ENCODE data around the gene CUX1. TPM values are rescaled to one million over a fixed set of nuclear protein-coding genes. Genes with fewer than 3 reads are reported as not detected.

Gene CUX1
- total RNA-seq, 4 donors from 2014 or later: 64.1 to 142 (median 111) TPM

- Histone ChIP-seq H3K27me3 (no peaks in the 10 kb centered on the region), H3K4me1 (no peaks in the 10 kb centered on the region), H3K9me3 (no peaks in the 10 kb centered on the region), H3K36me3 (peaks cover 0 to 4% (median 0%) of the 10 kb centered on the region in 3 donors), H3K4me3 (no peak overlapping the region), H3K27ac (no peak overlapping the region)
- TF ChIP-seq POLR2A (IDR thresholded peaks at IDR 0.05): no peak
- TF ChIP-seq CTCF (IDR thresholded peaks at IDR 0.05): no peak
- no peak for DNase-seq
Measured at GRCh38 chr7:102220960-102221800, 403.8 kb downstream of the CUX1 start.

GRCh38 chr7:102221961-102222360, 404.5 kb downstream of the CUX1 start:
- no peak for TF ChIP-seq CTCF (IDR thresholded peaks at IDR 0.05)
- no peak for TF ChIP-seq POLR2A (IDR thresholded peaks at IDR 0.05)
- H3K9me3 ChIP-seq: no peaks in the 10 kb centered on the region
- no peak overlapping the region for H3K27ac ChIP-seq
- H3K27me3 ChIP-seq: no peaks in the 10 kb centered on the region
- H3K36me3 ChIP-seq: peaks cover 0 to 4% (median 0%) of the 10 kb centered on the region in 3 donors
- no peaks in the 10 kb centered on the region for H3K4me1 ChIP-seq
- DNase-seq: no peak
- no peak overlapping the region for H3K4me3 ChIP-seq

GRCh38 chr7:102222445-102222844, 405.0 kb downstream of the CUX1 start:
- H3K27me3 ChIP-seq: no peaks in the 10 kb centered on the region
- no peak for DNase-seq
- no peak overlapping the region for H3K4me3 ChIP-seq
- H3K27ac ChIP-seq: no peak overlapping the region
- H3K36me3 ChIP-seq: peaks cover 0 to 8% (median 0%) of the 10 kb centered on the region in 3 donors
- no peaks in the 10 kb centered on the region for H3K4me1 ChIP-seq
- H3K9me3 ChIP-seq: no peaks in the 10 kb centered on the region
- TF ChIP-seq POLR2A (IDR thresholded peaks at IDR 0.05) (no peak), CTCF (IDR thresholded peaks at IDR 0.05) (no peak)

- Histone ChIP-seq H3K4me3 (no peak overlapping the region), H3K9me3 (no peaks in the 10 kb centered on the region), H3K36me3 (peaks cover 0 to 13% (median 0%) of the 10 kb centered on the region in 3 donors), H3K27me3 (no peaks in the 10 kb centered on the region), H3K27ac (no peak overlapping the region), H3K4me1 (no peaks in the 10 kb centered on the region)
- TF ChIP-seq POLR2A (IDR thresholded peaks at IDR 0.05): no peak
- no peak for DNase-seq
Measured at GRCh38 chr7:102223184-102223583, 405.8 kb downstream of the CUX1 start.

GRCh38 chr7:102225025-102225424, 407.6 kb downstream of the CUX1 start:
- peaks cover 0 to 28% (median 0%) of the 10 kb centered on the region in 3 donors for H3K36me3 ChIP-seq
- no peaks in the 10 kb centered on the region for H3K27me3 ChIP-seq
- no peaks in the 10 kb centered on the region for H3K4me1 ChIP-seq
- TF ChIP-seq CTCF (IDR thresholded peaks at IDR 0.05): no peak
- TF ChIP-seq POLR2A (IDR thresholded peaks at IDR 0.05): no peak
- H3K4me3 ChIP-seq: no peak overlapping the region
- H3K9me3 ChIP-seq: no peaks in the 10 kb centered on the region
- DNase-seq: no peak
- H3K27ac ChIP-seq: no peak overlapping the region

GRCh38 chr7:102227371-102227770, 409.9 kb downstream of the CUX1 start:
- Histone ChIP-seq H3K9me3 (no peaks in the 10 kb centered on the region), H3K36me3 (peaks cover 0 to 29% (median 0%) of the 10 kb centered on the region in 3 donors), H3K27me3 (no peaks in the 10 kb centered on the region), H3K27ac (no peak overlapping the region), H3K4me1 (no peaks in the 10 kb centered on the region), H3K4me3 (no peak overlapping the region)
- no peak for DNase-seq
- TF ChIP-seq CTCF (IDR thresholded peaks at IDR 0.05): no peak
- TF ChIP-seq POLR2A (IDR thresholded peaks at IDR 0.05): no peak
